HG02885 (cell line): Measurements from ENCODE around the gene OGFRL1.
"Not testable (repeated sequence)": the region's sequence is repeated elsewhere in the genome, so short reads cannot be mapped to it uniquely, and the experiment has no call there.

Experiments
- ATAC-seq: cut with Tn5 transposase; IDR thresholded peaks from one replicate; pipeline ENCODE4 v1.9.1; 2021; ENCODE audit warnings: mild to moderate bottlenecking; ENCODE audit not compliant: unreplicated experiment, poor library complexity

The OGFRL1 gene

GRCh38 chr6:71288228-71289038, at the start of gene OGFRL1:
Gene OGFRL1, plus strand, starts transcription at chr6:71288811. Its CDS starts 126 bp downstream, at chr6:71288937.
- ATAC-seq = peak; percentile 90

GRCh38 chr6:71239694-71240093, 48.9 kb upstream of the OGFRL1 start:
- no peak for ATAC-seq

- no peak for ATAC-seq
Measured at GRCh38 chr6:71245265-71246049, 43.2 kb upstream of the OGFRL1 start.

- no peak for ATAC-seq
Measured at GRCh38 chr6:71246596-71246995, 42.0 kb upstream of the OGFRL1 start.

GRCh38 chr6:71248306-71248765, 40.3 kb upstream of the OGFRL1 start:
- ATAC-seq = peak; percentile 77

GRCh38 chr6:71248878-71249544, 39.6 kb upstream of the OGFRL1 start:
- ATAC-seq = no peak

GRCh38 chr6:71250099-71250602, 38.5 kb upstream of the OGFRL1 start:
- no peak for ATAC-seq

GRCh38 chr6:71252410-71252809, 36.2 kb upstream of the OGFRL1 start:
- no peak for ATAC-seq

GRCh38 chr6:71252960-71253359, 35.7 kb upstream of the OGFRL1 start:
- ATAC-seq = no peak

- no peak for ATAC-seq
Measured at GRCh38 chr6:71254323-71254722, 34.3 kb upstream of the OGFRL1 start.

GRCh38 chr6:71258078-71258866, 30.3 kb upstream of the OGFRL1 start:
- no peak for ATAC-seq

GRCh38 chr6:71259888-71260604, 28.6 kb upstream of the OGFRL1 start:
- no peak for ATAC-seq

- no peak for ATAC-seq
Measured at GRCh38 chr6:71262914-71263313, 25.7 kb upstream of the OGFRL1 start.

GRCh38 chr6:71266392-71266791, 22.2 kb upstream of the OGFRL1 start:
- ATAC-seq = not testable (repeated sequence)

GRCh38 chr6:71268735-71269437, 19.7 kb upstream of the OGFRL1 start:
- ATAC-seq = peak; percentile 70

GRCh38 chr6:71277926-71278600, 10.5 kb upstream of the OGFRL1 start:
- peak; percentile 50 for ATAC-seq

GRCh38 chr6:71279321-71279720, 9.3 kb upstream of the OGFRL1 start:
- no peak for ATAC-seq

GRCh38 chr6:71279740-71280139, 8.9 kb upstream of the OGFRL1 start:
- no peak for ATAC-seq
